Right renal pelvis (tissue), 4 donors: ENCODE results near the gene INTS13. TPM values are rescaled to one million over a fixed set of nuclear protein-coding genes. Genes with fewer than 3 reads are reported as not detected.
"Not testable (repeated sequence)": the region's sequence is repeated elsewhere in the genome, so short reads cannot be mapped to it uniquely, and the experiment has no call there.

Experiments used
- DNase-seq, 4 donors: peaks; one replicate each; pipeline ENCODE4 v3.0.0-alpha.2; 2013; ENCODE audit warnings: low read depth in 4 of 4, low spot score in 3 of 4, missing footprints in 1 of 4
- polyA plus RNA-seq, 4 donors: library from polyadenylated mRNA; unstranded; fragments of 120-200 nt; gene quantifications; one replicate each; pipeline ENCODE4 v1.2.1, GENCODE V29; 2013; ENCODE audit not compliant: insufficient read length in 4 of 4

The INTS13 gene
- polyA plus RNA-seq: 10 to 100 TPM; 34.4 to 40.4 (median 37.3) TPM

- peak; percentile 99 to 100 (median 99) for DNase-seq
Measured at GRCh38 chr12:26937863-26938700, at the start of gene INTS13, which contains the start of gene FGFR1OP2. TSS of gene INTS13 (minus strand) at chr12:26937981. CDS start at chr12:26936803, 1,178 bp downstream. TSS of gene FGFR1OP2 (plus strand) at chr12:26938470. CDS start at chr12:26954159, 15,689 bp downstream.

- no peak for DNase-seq
Measured at GRCh38 chr12:26982866-26983265, 45.1 kb upstream of the INTS13 start.

GRCh38 chr12:26979733-26980132 lies 42.0 kb upstream of the INTS13 start:
- no peak for DNase-seq

- no peak for DNase-seq
Measured at GRCh38 chr12:26978801-26979200, 41.0 kb upstream of the INTS13 start.

GRCh38 chr12:26976687-26977086 lies 38.9 kb upstream of the INTS13 start:
- no peak for DNase-seq

- no peak for DNase-seq
Measured at GRCh38 chr12:26971963-26972362, 34.2 kb upstream of the INTS13 start.

- no peak for DNase-seq
Measured at GRCh38 chr12:26970136-26970535, 32.4 kb upstream of the INTS13 start.

GRCh38 chr12:26966842-26967241 lies 29.1 kb upstream of the INTS13 start:
- DNase-seq: no peak

GRCh38 chr12:26963413-26963812 lies 25.6 kb upstream of the INTS13 start:
- no peak for DNase-seq

- DNase-seq: no peak
Measured at GRCh38 chr12:26961803-26962202, 24.0 kb upstream of the INTS13 start.

GRCh38 chr12:26961391-26961790 lies 23.6 kb upstream of the INTS13 start:
- DNase-seq: not testable (repeated sequence)

- DNase-seq: no peak
Measured at GRCh38 chr12:26954027-26954426, 16.2 kb upstream of the INTS13 start.

GRCh38 chr12:26953447-26953846 lies 15.7 kb upstream of the INTS13 start:
- no peak for DNase-seq

- DNase-seq: no peak
Measured at GRCh38 chr12:26948309-26948708, 10.5 kb upstream of the INTS13 start.

- no peak for DNase-seq
Measured at GRCh38 chr12:26941215-26941594, 3.4 kb upstream of the INTS13 start.

GRCh38 chr12:26940516-26941214 lies 2.9 kb upstream of the INTS13 start:
- no peak for DNase-seq

- no peak for DNase-seq
Measured at GRCh38 chr12:26939953-26940352, 2.2 kb upstream of the INTS13 start.

- DNase-seq: no peak
Measured at GRCh38 chr12:26939192-26939832, 1.5 kb upstream of the INTS13 start.

GRCh38 chr12:26938701-26939062 lies 901 bp upstream of the INTS13 start:
- no peak for DNase-seq

GRCh38 chr12:26937443-26937862 lies 328 bp downstream of the INTS13 start:
- DNase-seq: no peak
